T-helper 1 cell treated with Interleukin-12 subunit alpha and Interleukin-12 subunit beta and Interleukin-4 antibody, amounts not matched to agents 30 ng/mL and 1 ng/mL, for 36 hours (primary cell): ENCODE results near the gene FAM81A. TPM values are rescaled to one million over a fixed set of nuclear protein-coding genes. Genes with fewer than 3 reads are reported as not detected.

Experiments
- intact Hi-C: fragments of 100-400 bp; cut with micrococcal nuclease; formaldehyde crosslinking; loops from one replicate; pipeline ENCODE4 v1.15.1; 2024
- total RNA-seq: library from RNA; stranded (reverse); gene quantifications from 2 replicates; pipeline ENCODE4 v1.2.3, GENCODE V29; 2022

Gene FAM81A
- total RNA-seq, 1 donor from 2014 or later = 0.78 TPM

DNA sequence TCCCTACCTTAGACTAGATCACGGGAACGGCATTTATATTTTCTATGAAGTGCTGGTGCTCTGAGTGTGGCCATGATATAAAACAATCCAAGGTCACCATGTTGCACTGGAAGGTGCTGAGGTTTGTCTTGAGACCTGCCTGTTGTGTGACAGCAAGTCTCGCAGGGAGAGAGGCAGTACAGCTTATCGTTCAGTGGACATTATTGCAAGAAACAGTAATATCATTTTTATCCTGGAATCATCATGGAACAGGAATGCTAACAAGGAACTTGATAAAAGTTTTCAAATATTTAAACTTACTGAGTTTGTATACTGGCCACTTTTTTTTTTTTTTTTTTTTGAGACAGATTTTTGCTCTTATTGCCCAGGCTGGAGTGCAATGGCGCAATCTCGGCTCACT is 133.6 kb downstream of the FAM81A start:
- intact Hi-C loops = no loop called here

Other genes starting within 250 kb of the FAM81A start
- not detected in 2 replicates for gene LDHAL6B, start 231.3 kb upstream of the FAM81A start, total RNA-seq
- 37.0 and 37.5 TPM in 2 replicates for gene MYO1E, start 65.3 kb upstream of the FAM81A start, total RNA-seq
- not detected in 2 replicates for gene GCNT3, start 173.6 kb downstream of the FAM81A start, total RNA-seq
- 136 and 137 TPM in 2 replicates for gene GTF2A2, start 219.3 kb downstream of the FAM81A start, total RNA-seq